Osteoblast (primary cell): Measurements from ENCODE around the gene OXGR1. TPM values are rescaled to one million over a fixed set of nuclear protein-coding genes. Genes with fewer than 3 reads are reported as not detected.

ENCODE experiments used
- DNase-seq: peaks from one replicate; pipeline ENCODE4 v3.0.0; 2011; ENCODE audit warnings: low spot score, mixed read lengths; ENCODE audit not compliant: insufficient read length; ENCODE audit errors: missing footprints
- H2AFZ ChIP-seq: 2 replicates; pipeline ENCODE4 v1.6.0; 2011; ENCODE audit warnings: mild to moderate bottlenecking, low read length
- H3K27ac ChIP-seq: 2 replicates; pipeline ENCODE4 v1.5.1; 2011; ENCODE audit warnings: mild to moderate bottlenecking, low read depth, low read length, moderate library complexity
- H3K27me3 ChIP-seq: 2 replicates; pipeline ENCODE4 v1.6.0; 2012; ENCODE audit warnings: mild to moderate bottlenecking, control low read depth, inconsistent platforms, low read length, moderate library complexity; ENCODE audit not compliant: insufficient read depth
- H3K36me3 ChIP-seq: 2 replicates; pipeline ENCODE4 v1.5.1; 2011; ENCODE audit warnings: mild to moderate bottlenecking, low read length, control low read depth, moderate library complexity; ENCODE audit not compliant: insufficient read depth
- H3K4me1 ChIP-seq: 2 replicates; pipeline ENCODE4 v1.5.1; 2011; ENCODE audit warnings: mild to moderate bottlenecking, low read length, control low read depth, moderate library complexity; ENCODE audit not compliant: insufficient read depth
- H3K4me2 ChIP-seq: 2 replicates; pipeline ENCODE4 v1.6.0; 2011; ENCODE audit warnings: mild to moderate bottlenecking, low read length; ENCODE audit not compliant: insufficient read depth
- H3K4me3 ChIP-seq: fragments of 200-600 bp; sonication (generic); 3 replicates; pipeline ENCODE4 v1.5.1; 2012; ENCODE audit warnings: mild to moderate bottlenecking, low read length, inconsistent platforms; ENCODE audit not compliant: insufficient read depth
- H3K79me2 ChIP-seq: 2 replicates; pipeline ENCODE4 v1.6.0; 2012; ENCODE audit warnings: mild to moderate bottlenecking, low read length, control low read depth, inconsistent platforms; ENCODE audit not compliant: insufficient read depth
- H3K9me3 ChIP-seq: 2 replicates; pipeline ENCODE4 v1.5.1; 2011; ENCODE audit warnings: low read depth, low read length, control low read depth
- H4K20me1 ChIP-seq: 2 replicates; pipeline ENCODE4 v1.6.0; 2012; ENCODE audit warnings: mild to moderate bottlenecking, low read length, control low read depth; ENCODE audit not compliant: insufficient read depth
- total RNA-seq: library from RNA; depleted of rRNA; stranded (reverse); fragments of >200 nt; gene quantifications from 2 replicates; pipeline ENCODE4 v1.2.3, GENCODE V29; 2012
- TF ChIP-seq, protein P1 (sequence below): IDR thresholded peaks from 2 replicates; pipeline ENCODE4 v1.5.1; 2011; ENCODE audit warnings: mild to moderate bottlenecking, low read depth, low read length, moderate library complexity; ENCODE audit errors: extremely low read depth

OXGR1 gene
- total RNA-seq, 1 donor: not detected

DNA sequence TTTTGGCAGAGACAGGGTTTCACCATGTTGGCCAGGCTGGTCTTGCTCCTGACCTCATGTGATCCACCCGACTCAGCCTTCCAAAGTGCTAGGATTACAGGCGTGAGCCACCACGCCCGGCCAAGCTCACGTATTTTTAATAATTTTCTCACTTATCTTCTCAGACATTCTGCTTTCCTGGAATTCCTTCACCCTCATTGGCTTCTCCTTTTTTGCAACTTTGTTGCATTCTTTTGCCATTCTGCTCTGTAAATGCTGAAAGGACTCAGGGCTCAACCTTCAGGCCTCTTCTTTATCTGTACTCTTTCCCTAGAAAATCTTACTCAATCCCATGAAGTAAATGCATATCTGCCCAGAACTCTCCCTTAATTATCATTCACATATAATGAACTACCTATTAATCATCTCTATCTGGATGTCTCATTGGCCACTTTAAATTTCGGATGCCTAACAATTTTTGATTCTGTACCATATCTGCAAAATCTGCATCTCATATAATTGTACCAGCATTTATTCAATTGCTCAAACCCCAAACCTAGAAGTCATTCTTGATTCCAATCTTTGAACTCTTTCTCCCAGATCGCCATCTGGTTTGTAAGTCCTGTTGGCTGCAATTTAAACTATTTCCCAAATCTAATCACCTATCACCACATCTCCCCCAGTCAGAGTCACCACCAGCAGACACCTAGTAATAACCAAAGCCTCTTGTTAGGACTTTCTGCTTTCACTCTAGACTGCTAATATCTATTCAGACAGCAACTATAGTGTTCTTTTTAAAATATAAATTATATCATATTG, 18.2 kb upstream of the OXGR1 start:
- H2AFZ ChIP-seq: no peak overlapping the region
- H3K79me2 ChIP-seq: no peaks in the 10 kb centered on the region
- TF ChIP-seq, protein P1, sequence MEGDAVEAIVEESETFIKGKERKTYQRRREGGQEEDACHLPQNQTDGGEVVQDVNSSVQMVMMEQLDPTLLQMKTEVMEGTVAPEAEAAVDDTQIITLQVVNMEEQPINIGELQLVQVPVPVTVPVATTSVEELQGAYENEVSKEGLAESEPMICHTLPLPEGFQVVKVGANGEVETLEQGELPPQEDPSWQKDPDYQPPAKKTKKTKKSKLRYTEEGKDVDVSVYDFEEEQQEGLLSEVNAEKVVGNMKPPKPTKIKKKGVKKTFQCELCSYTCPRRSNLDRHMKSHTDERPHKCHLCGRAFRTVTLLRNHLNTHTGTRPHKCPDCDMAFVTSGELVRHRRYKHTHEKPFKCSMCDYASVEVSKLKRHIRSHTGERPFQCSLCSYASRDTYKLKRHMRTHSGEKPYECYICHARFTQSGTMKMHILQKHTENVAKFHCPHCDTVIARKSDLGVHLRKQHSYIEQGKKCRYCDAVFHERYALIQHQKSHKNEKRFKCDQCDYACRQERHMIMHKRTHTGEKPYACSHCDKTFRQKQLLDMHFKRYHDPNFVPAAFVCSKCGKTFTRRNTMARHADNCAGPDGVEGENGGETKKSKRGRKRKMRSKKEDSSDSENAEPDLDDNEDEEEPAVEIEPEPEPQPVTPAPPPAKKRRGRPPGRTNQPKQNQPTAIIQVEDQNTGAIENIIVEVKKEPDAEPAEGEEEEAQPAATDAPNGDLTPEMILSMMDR: no peak
- H3K4me1 ChIP-seq: no peaks in the 10 kb centered on the region
- H3K27ac ChIP-seq: no peak overlapping the region
- H3K9me3 ChIP-seq: no peaks in the 10 kb centered on the region
- no peaks in the 10 kb centered on the region for H3K36me3 ChIP-seq
- no peak for DNase-seq
- no peaks in the 10 kb centered on the region for H3K27me3 ChIP-seq
- H4K20me1 ChIP-seq: no peaks in the 10 kb centered on the region
- no peak overlapping the region for H3K4me3 ChIP-seq
- no peak overlapping the region for H3K4me2 ChIP-seq

DNA sequence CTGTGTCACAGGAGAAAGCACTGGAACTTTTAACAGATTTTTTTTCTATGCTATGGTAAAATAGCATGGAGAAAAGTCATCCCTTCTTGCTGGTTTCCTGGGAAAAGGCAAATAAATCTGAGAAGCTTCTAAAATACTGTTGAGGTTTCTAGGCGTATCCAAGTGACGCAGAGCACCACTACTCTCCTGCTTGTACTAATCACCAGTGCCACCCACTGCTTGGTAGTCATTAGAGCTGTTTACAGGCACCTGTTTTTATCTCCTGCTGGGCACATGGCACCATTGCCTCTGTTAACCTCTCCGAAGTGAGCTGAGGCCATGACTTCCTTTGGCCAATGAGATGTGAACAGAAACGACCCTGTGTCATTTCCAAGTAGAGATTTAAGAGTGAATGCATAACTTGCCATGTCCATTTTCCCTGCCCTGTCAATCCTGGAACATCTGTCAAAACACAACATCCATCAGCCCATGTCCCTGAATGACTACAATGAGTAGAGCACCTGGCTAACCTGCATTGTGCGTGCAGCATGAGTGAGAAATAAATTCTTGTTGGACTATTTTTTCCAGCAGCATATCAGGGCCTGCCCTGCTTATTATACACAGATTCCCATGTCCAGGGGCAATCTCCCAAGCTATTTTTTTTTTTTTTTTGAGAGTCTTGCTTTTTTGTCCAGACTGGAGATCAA, 17.3 kb upstream of the OXGR1 start:
- H3K4me2 ChIP-seq: no peak overlapping the region
- no peaks in the 10 kb centered on the region for H3K79me2 ChIP-seq
- no peak overlapping the region for H3K27ac ChIP-seq
- no peaks in the 10 kb centered on the region for H3K9me3 ChIP-seq
- no peaks in the 10 kb centered on the region for H4K20me1 ChIP-seq
- no peak for DNase-seq
- H3K36me3 ChIP-seq: no peaks in the 10 kb centered on the region
- no peak overlapping the region for H3K4me3 ChIP-seq
- no peaks in the 10 kb centered on the region for H3K27me3 ChIP-seq
- TF ChIP-seq, protein P1: no peak
- H3K4me1 ChIP-seq: no peaks in the 10 kb centered on the region
- no peak overlapping the region for H2AFZ ChIP-seq

DNA sequence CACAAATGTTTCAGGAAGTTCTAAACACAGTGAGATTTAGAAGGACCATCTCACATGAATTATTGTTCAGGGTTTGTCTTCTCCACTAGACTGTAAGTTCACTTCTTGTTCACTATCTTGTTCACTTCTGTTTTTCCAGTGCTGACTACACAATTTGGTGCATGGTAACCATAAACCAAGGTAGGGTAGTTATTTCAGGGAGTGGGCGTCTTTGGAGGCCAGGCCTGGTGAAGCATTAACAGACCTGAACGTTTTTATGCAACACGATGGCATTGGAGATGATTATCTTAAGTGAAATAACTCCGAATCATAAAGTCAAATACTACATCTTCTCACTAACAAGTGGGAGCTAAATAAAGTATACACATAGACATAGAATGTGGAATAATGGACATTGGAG, 14.4 kb upstream of the OXGR1 start:
- Histone ChIP-seq H3K4me1 (no peaks in the 10 kb centered on the region), H3K27me3 (no peaks in the 10 kb centered on the region), H3K4me2 (no peak overlapping the region), H3K79me2 (no peaks in the 10 kb centered on the region), H4K20me1 (no peaks in the 10 kb centered on the region), H3K9me3 (no peaks in the 10 kb centered on the region), H3K4me3 (no peak overlapping the region), H3K36me3 (no peaks in the 10 kb centered on the region), H2AFZ (no peak overlapping the region), H3K27ac (no peak overlapping the region)
- no peak for DNase-seq
- TF ChIP-seq, protein P1: no peak

DNA sequence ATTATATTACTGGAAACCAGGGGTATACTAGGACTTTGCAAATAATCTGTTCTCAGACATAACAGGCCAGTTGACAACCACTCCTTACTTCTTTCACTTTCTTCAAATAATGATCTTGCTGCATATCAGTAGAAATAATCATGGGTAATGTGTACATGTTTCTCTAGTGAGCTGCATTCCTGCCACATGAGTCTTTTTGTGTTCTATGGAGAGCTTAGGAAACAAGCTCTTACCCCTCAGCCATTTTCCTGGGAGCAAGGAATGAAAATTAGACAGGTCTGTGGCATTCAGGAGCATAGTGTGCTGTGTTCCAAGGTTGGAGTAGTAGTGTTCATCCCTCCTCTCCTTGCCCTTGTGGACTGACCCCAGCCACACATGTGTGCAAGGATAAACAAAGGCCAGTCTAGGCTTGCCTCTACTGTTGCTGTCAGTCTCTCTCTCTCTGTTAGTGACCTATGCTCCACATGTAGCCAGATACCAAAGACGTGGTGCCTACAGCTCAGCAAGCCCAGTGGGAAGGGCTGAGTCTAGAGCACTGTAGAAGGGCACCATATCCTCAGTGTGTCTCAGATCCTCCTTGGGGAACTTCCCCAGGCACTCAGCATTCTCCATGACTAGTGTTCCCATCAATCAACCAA, 11.5 kb upstream of the OXGR1 start:
- Histone ChIP-seq H3K9me3 (no peaks in the 10 kb centered on the region), H3K27ac (no peak overlapping the region), H2AFZ (no peak overlapping the region), H3K4me1 (no peaks in the 10 kb centered on the region), H3K79me2 (no peaks in the 10 kb centered on the region), H3K4me3 (no peak overlapping the region), H4K20me1 (no peaks in the 10 kb centered on the region), H3K36me3 (no peaks in the 10 kb centered on the region), H3K4me2 (no peak overlapping the region), H3K27me3 (no peaks in the 10 kb centered on the region)
- TF ChIP-seq, protein P1: no peak
- DNase-seq: no peak
